Endothelial cell of umbilical vein (primary cell): ENCODE measurements around the gene CINP. TPM values are rescaled to one million over a fixed set of nuclear protein-coding genes. Genes with fewer than 3 reads are reported as not detected.

Source experiments
- BruUV-seq: library from RNA; stranded (reverse); fragments of 400-500 nt; replicated peaks from 2 replicates; lab custom pipeline; 2021; lab: Mats Ljungman, UMichigan
- CTCF ChIA-PET: fragments of 300-600, 350-600 bp; sonication (Branson Sonifier 250); formaldehyde crosslinking; loops from one replicate; lab custom pipeline; 2021; ENCODE audit warnings: antibody characterized with exemption, inconsistent platforms; lab: Charles Lee
- POLR2A ChIA-PET: fragments of 300-600, 350-600 bp; sonication (Branson Sonifier 250); formaldehyde crosslinking; loops from one replicate; lab custom pipeline; 2021; ENCODE audit warnings: antibody characterized with exemption, inconsistent platforms; lab: Charles Lee
- DNase-seq: peaks from one replicate; pipeline ENCODE4 v3.0.0-alpha.2; 2011; ENCODE audit warnings: low read depth, low spot score
- FAIRE-seq: peaks from 2 replicates; lab custom pipeline; 2011; peaks lifted over from hg19 to GRCh38; lab: Jason Lieb, UNC
- H2AFZ ChIP-seq: 2 replicates; pipeline ENCODE4 v1.6.0; 2012; ENCODE audit warnings: low read depth, low read length, control low read depth, inconsistent platforms
- H3K27ac ChIP-seq: 2 replicates; pipeline ENCODE4 v1.5.1; 2011; ENCODE audit warnings: low read depth, mild to moderate bottlenecking, control low read depth, low read length, moderate library complexity; ENCODE audit not compliant: insufficient read depth
- H3K27me3 ChIP-seq, 2 experiments: 2 replicates each; pipeline versions ENCODE4 v1.6.0 to v1.6.1; 2011; ENCODE audit warnings: low read length in 2 of 2, mixed read lengths in 1 of 2; ENCODE audit not compliant: control insufficient read depth in 2 of 2, insufficient read depth in 2 of 2
- H3K36me3 ChIP-seq, 2 experiments: 2 replicates in 1 of 2; 3 replicates in 1 of 2; pipeline ENCODE4 v1.5.1; 2011; ENCODE audit warnings: low read length in 2 of 2, mild to moderate bottlenecking in 1 of 2, moderate library complexity in 1 of 2; ENCODE audit not compliant: control insufficient read depth in 2 of 2, insufficient read depth in 2 of 2; ENCODE audit errors: extremely low read depth in 1 of 2
- H3K4me1 ChIP-seq: 3 replicates; pipeline ENCODE4 v1.5.1; 2011; ENCODE audit warnings: mild to moderate bottlenecking, low read length; ENCODE audit not compliant: control insufficient read depth, insufficient read depth; ENCODE audit errors: extremely low read depth
- H3K4me2 ChIP-seq: 2 replicates; pipeline ENCODE4 v1.6.1; 2011; ENCODE audit warnings: low read length, control low read depth, mixed read lengths; ENCODE audit not compliant: insufficient read depth
- H3K4me3 ChIP-seq, 3 experiments: fragments of 200-600 bp in 1 of 3; sonication (generic), shearing (Covaris generic) in 1 of 3; replicated peaks in 1 of 3; 2 replicates each; pipeline ENCODE4 v1.5.1; 2011 to 2016; ENCODE audit warnings: control low read depth in 3 of 3, low read length in 3 of 3, mild to moderate bottlenecking in 2 of 3, inconsistent platforms in 1 of 3, low read depth in 1 of 3, moderate library complexity in 1 of 3; ENCODE audit not compliant: insufficient read depth in 1 of 3
- H3K79me2 ChIP-seq: 2 replicates; pipeline ENCODE4 v1.6.0; 2012; ENCODE audit warnings: low read length, inconsistent platforms; ENCODE audit not compliant: control insufficient read depth, insufficient read depth
- H3K9ac ChIP-seq: replicated peaks from 2 replicates; pipeline ENCODE3; 2011; ENCODE audit warnings: low read length, control low read depth; ENCODE audit not compliant: insufficient read depth; ENCODE audit errors: extremely low read depth
- H3K9me1 ChIP-seq: replicated peaks from 3 replicates; pipeline ENCODE4 v1.6.0; 2011; ENCODE audit warnings: mild to moderate bottlenecking, low read length; ENCODE audit not compliant: control insufficient read depth, insufficient read depth; ENCODE audit errors: extremely low read depth
- H3K9me3 ChIP-seq: replicated peaks from 2 replicates; pipeline ENCODE4 v1.5.1; 2012; ENCODE audit warnings: low read length, inconsistent platforms; ENCODE audit not compliant: control insufficient read depth, insufficient read depth
- H4K20me1 ChIP-seq: replicated peaks from 2 replicates; pipeline ENCODE3; 2011; ENCODE audit warnings: mild to moderate bottlenecking, low read length; ENCODE audit not compliant: control insufficient read depth, insufficient read depth; ENCODE audit errors: extremely low read depth
- CTCF ChIP-seq, 2 donors: IDR thresholded peaks; 1 replicate in 1 of 2; 2 replicates in 1 of 2; pipeline ENCODE4 v1.5.1; 2011; ENCODE audit warnings: low read length in 2 of 2, mild to moderate bottlenecking in 2 of 2, moderate library complexity in 2 of 2, control low read depth in 1 of 2, inconsistent platforms in 1 of 2, low read depth in 1 of 2; ENCODE audit not compliant: insufficient read depth in 1 of 2; ENCODE audit errors: extremely low read depth in 1 of 2
- EZH2 ChIP-seq: IDR thresholded peaks from 2 replicates; pipeline ENCODE4 v1.6.1; 2012; ENCODE audit warnings: borderline replicate concordance, low read depth, mild to moderate bottlenecking, moderate library complexity, low read length, inconsistent platforms; ENCODE audit not compliant: severe bottlenecking
- FOS ChIP-seq: IDR thresholded peaks from 2 replicates; pipeline ENCODE4 v1.6.1; 2011; ENCODE audit warnings: mild to moderate bottlenecking, low read length, moderate library complexity, borderline replicate concordance; ENCODE audit not compliant: insufficient read depth
- GATA2 ChIP-seq: IDR thresholded peaks from 2 replicates; pipeline ENCODE4 v1.7.0; 2011; ENCODE audit warnings: low read depth, mild to moderate bottlenecking, moderate library complexity, mixed read lengths, low read length; ENCODE audit not compliant: insufficient read length, insufficient read depth
- JUN ChIP-seq: IDR thresholded peaks from 2 replicates; pipeline ENCODE4 v1.6.1; 2011; ENCODE audit warnings: borderline replicate concordance, low read depth; ENCODE audit not compliant: insufficient read length, insufficient read depth
- MAX ChIP-seq: IDR thresholded peaks from 2 replicates; pipeline ENCODE4 v1.6.1; 2011; ENCODE audit not compliant: insufficient read depth, insufficient read length
- MYC ChIP-seq: IDR thresholded peaks from one replicate; pipeline ENCODE4 v1.6.1; 2011; ENCODE audit warnings: mild to moderate bottlenecking, low read depth, low read length
- POLR2A ChIP-seq: IDR thresholded peaks from 2 replicates; pipeline ENCODE4 v1.6.1; 2012; ENCODE audit warnings: low read depth, mild to moderate bottlenecking, control low read depth, low read length
- POLR2AphosphoS5 ChIP-seq: IDR thresholded peaks from 2 replicates; pipeline ENCODE4 v1.6.1; 2012; ENCODE audit warnings: low read depth, mild to moderate bottlenecking, control low read depth, low read length, moderate library complexity; ENCODE audit not compliant: insufficient read depth
- dilution Hi-C: fragments of 300-500 bp; cut with MboI; formaldehyde crosslinking; loops from one replicate; pipeline ENCODE4 v1.15.0; 2019; ENCODE audit warnings: low sequenced_read_pairs; ENCODE audit not compliant: extremely low pct_ligation_motif_present
- intact Hi-C: fragments of 100-400 bp; cut with micrococcal nuclease; formaldehyde crosslinking; loops from one replicate; pipeline ENCODE4 v1.10.0; 2022
- polyA plus RNA-seq, 4 experiments: library from polyadenylated mRNA; depleted of rRNA in 3 of 4; stranded (reverse) in 3 of 4; unstranded in 1 of 4; fragments of >200 nt; gene quantifications; 2 replicates each; pipeline versions ENCODE4 v1.2.1 to v1.2.3, GENCODE V29; 2011 to 2012; ENCODE audit warnings: missing spikeins in 1 of 4
- total RNA-seq: library from RNA; stranded (reverse); gene quantifications from 2 replicates; pipeline ENCODE4 v1.2.3, GENCODE V29; 2021

The CINP gene
- total and polyA plus RNA-seq, 2 donors (not counting 3 experiments of a cell fraction or from before 2014, with no cell fraction given): 44.0 to 79.1 TPM

- Histone ChIP-seq H2AFZ (no peak overlapping the region), H3K36me3 (peaks cover 2 to 4% of the 10 kb centered on the region in 2 experiments), H3K27me3 (no peaks in the 10 kb centered on the region), H3K4me1 (peaks cover 8% of the 10 kb centered on the region), H3K4me3 (no peak overlapping the region), H3K4me2 (no peak overlapping the region), H3K9me1 (no peaks in the 10 kb centered on the region), H3K9me3 (no peaks in the 10 kb centered on the region), H3K79me2 (no peaks in the 10 kb centered on the region), H4K20me1 (no peaks in the 10 kb centered on the region), H3K9ac (no peak overlapping the region), H3K27ac (no peak overlapping the region)
- dilution Hi-C loops: no loop called here
- BruUV-seq: no TSS peak
- FAIRE-seq (no peak), DNase-seq (no peak)
- POLR2A ChIA-PET: no interaction called here
- CTCF ChIA-PET: no interaction called here
- TF ChIP-seq CTCF (IDR thresholded peaks at IDR 0.05; ENCODE audit: extremely low read depth in 1 of 2, insufficient read depth in 1 of 2, low read depth in 1 of 2, low read length in 2 of 2) (no peak), FOS (peak; percentile 15), POLR2A (no peak), JUN (no peak)
- intact Hi-C loops: no loop called here
Measured at GRCh38 chr14:102356280-102356679, 6.4 kb downstream of the CINP start.

- Histone ChIP-seq H3K4me2 (no peak overlapping the region), H3K36me3 (peaks cover 5 to 11% of the 10 kb centered on the region in 2 experiments), H3K27me3 (no peaks in the 10 kb centered on the region), H3K9me3 (no peaks in the 10 kb centered on the region), H2AFZ (no peak overlapping the region), H3K27ac (no peak overlapping the region), H3K9me1 (no peaks in the 10 kb centered on the region), H3K4me1 (peaks cover 18% of the 10 kb centered on the region), H3K4me3 (no peak overlapping the region), H4K20me1 (no peaks in the 10 kb centered on the region), H3K9ac (no peak overlapping the region), H3K79me2 (no peaks in the 10 kb centered on the region)
- CTCF ChIA-PET: interaction anchor here (1.0 kb wide), 2 partner anchors 10 to 85 kb away, joined by 3 to 4 read pairs; partner anchors contain the start of genes CINP and TECPR2
- BruUV-seq: no TSS peak
- POLR2A ChIA-PET: no interaction called here
- intact Hi-C loops (no loop called here), dilution Hi-C loops (no loop called here)
- DNase-seq (no peak), FAIRE-seq (no peak)
- TF ChIP-seq MYC (no peak), POLR2A (no peak), POLR2AphosphoS5 (no peak), CTCF (IDR thresholded peaks at IDR 0.05; ENCODE audit: extremely low read depth in 1 of 2, insufficient read depth in 1 of 2, low read depth in 1 of 2, low read length in 2 of 2) (no peak), JUN (no peak), MAX (no peak), FOS (no peak), GATA2 (no peak), EZH2 (no peak)
Measured at GRCh38 chr14:102353126-102353619, 9.5 kb downstream of the CINP start.
